Dendritic cell treated with granulocyte-macrophage colony-stimulating factor and Interleukin-4, amounts not matched to agents 40 ng/mL and 50 ng/mL, for 4 days (primary cell): ENCODE data around the gene PYURF.
"Not testable (repeated sequence)": the region's sequence is repeated elsewhere in the genome, so short reads cannot be mapped to it uniquely, and the experiment has no call there.

ENCODE experiments used
- H3K27ac Mint-ChIP-seq: one replicate; pipeline ENCODE4 v1.8.0; 2022; ENCODE audit warnings: mild to moderate bottlenecking, mixed read lengths
- H3K27me3 Mint-ChIP-seq: one replicate; pipeline ENCODE4 v1.8.0; 2022; ENCODE audit warnings: mild to moderate bottlenecking, mixed read lengths
- H3K36me3 Mint-ChIP-seq: one replicate; pipeline ENCODE4 v1.8.0; 2022; ENCODE audit warnings: low read depth, mixed read lengths
- H3K4me1 Mint-ChIP-seq: one replicate; pipeline ENCODE4 v1.8.0; 2022; ENCODE audit warnings: low read depth, mixed read lengths
- H3K4me3 Mint-ChIP-seq: one replicate; pipeline ENCODE4 v1.8.0; 2022; ENCODE audit warnings: mild to moderate bottlenecking, moderate library complexity, mixed read lengths
- H3K9me3 Mint-ChIP-seq: one replicate; pipeline ENCODE4 v1.8.0; 2022; ENCODE audit warnings: mixed read lengths
- intact Hi-C: fragments of 100-400 bp; cut with micrococcal nuclease; formaldehyde crosslinking; loops from one replicate; pipeline ENCODE4 v1.15.0; 2022

Gene PYURF

GRCh38 chr4:88523325-88524129 lies at the start of gene PYURF:
TSS of gene PYURF (minus strand) at chr4:88523776. CDS start at chr4:88523700, 76 bp downstream.
- H3K4me1 Mint-ChIP-seq = peaks cover 8% of the 10 kb centered on the region
- peak within 1 kb of the TSS; percentile 99 for H3K4me3 Mint-ChIP-seq
- intact Hi-C loops = loop anchor here (2.0 kb wide), 1 partner anchor 145 kb away; the partner anchor contains the start of gene HERC6
- H3K9me3 Mint-ChIP-seq = no peaks in the 10 kb centered on the region
- H3K27me3 Mint-ChIP-seq = peaks cover 1% of the 10 kb centered on the region
- H3K27ac Mint-ChIP-seq = peak within 1 kb of the TSS; percentile 95
- peaks cover 25% of the 10 kb centered on the region for H3K36me3 Mint-ChIP-seq

GRCh38 chr4:88570001-88570400 lies 46.4 kb upstream of the PYURF start:
- H3K27me3 Mint-ChIP-seq = no peaks in the 10 kb centered on the region
- no peak overlapping the region for H3K4me3 Mint-ChIP-seq
- H3K36me3 Mint-ChIP-seq = no peaks in the 10 kb centered on the region
- peaks cover 6% of the 10 kb centered on the region for H3K4me1 Mint-ChIP-seq
- no peak overlapping the region for H3K27ac Mint-ChIP-seq
- intact Hi-C loops = no loop called here
- H3K9me3 Mint-ChIP-seq = no peaks in the 10 kb centered on the region

GRCh38 chr4:88567591-88567990 lies 44.0 kb upstream of the PYURF start:
- Mint-ChIP-seq H3K9me3 (no peaks in the 10 kb centered on the region), H3K4me3 (no peak overlapping the region), H3K36me3 (no peaks in the 10 kb centered on the region), H3K4me1 (peaks cover 12% of the 10 kb centered on the region), H3K27me3 (no peaks in the 10 kb centered on the region), H3K27ac (no peak overlapping the region)
- intact Hi-C loops = no loop called here

GRCh38 chr4:88549815-88550214 lies 26.2 kb upstream of the PYURF start:
- peaks cover 12% of the 10 kb centered on the region for H3K9me3 Mint-ChIP-seq
- no peak overlapping the region for H3K27ac Mint-ChIP-seq
- no peak overlapping the region for H3K4me3 Mint-ChIP-seq
- intact Hi-C loops = loop anchor here (5.0 kb wide), 1 partner anchor 92 kb away; no protein-coding TSS in a partner anchor
- no peaks in the 10 kb centered on the region for H3K4me1 Mint-ChIP-seq
- no peaks in the 10 kb centered on the region for H3K27me3 Mint-ChIP-seq
- H3K36me3 Mint-ChIP-seq = no peaks in the 10 kb centered on the region

GRCh38 chr4:88539322-88540068 lies 15.9 kb upstream of the PYURF start:
- intact Hi-C loops = loop anchor here (5.0 kb wide), 1 partner anchor 118 kb away; no protein-coding TSS in a partner anchor
- not testable (repeated sequence) for H3K9me3 Mint-ChIP-seq, H3K4me1 Mint-ChIP-seq, H3K36me3 Mint-ChIP-seq, H3K27ac Mint-ChIP-seq, H3K4me3 Mint-ChIP-seq, H3K27me3 Mint-ChIP-seq

GRCh38 chr4:88537709-88538108 lies 14.1 kb upstream of the PYURF start:
- Mint-ChIP-seq H3K36me3 (no peaks in the 10 kb centered on the region), H3K27ac (no peak overlapping the region), H3K27me3 (peaks cover 2% of the 10 kb centered on the region), H3K4me1 (peaks cover 8% of the 10 kb centered on the region), H3K9me3 (no peaks in the 10 kb centered on the region), H3K4me3 (no peak overlapping the region)
- intact Hi-C loops = loop anchor here (5.0 kb wide), 1 partner anchor 120 kb away; no protein-coding TSS in a partner anchor

- H3K36me3 Mint-ChIP-seq = no peaks in the 10 kb centered on the region
- intact Hi-C loops = loop anchor here (5.0 kb wide), 1 partner anchor 122 kb away; no protein-coding TSS in a partner anchor
- peaks cover 2% of the 10 kb centered on the region for H3K27me3 Mint-ChIP-seq
- no peaks in the 10 kb centered on the region for H3K9me3 Mint-ChIP-seq
- no peak overlapping the region for H3K4me3 Mint-ChIP-seq
- peaks cover 8% of the 10 kb centered on the region for H3K4me1 Mint-ChIP-seq
- H3K27ac Mint-ChIP-seq = no peak overlapping the region
Observed at GRCh38 chr4:88535090-88535755, 11.6 kb upstream of the PYURF start.

- Mint-ChIP-seq H3K4me3 (no peak overlapping the region), H3K36me3 (no peaks in the 10 kb centered on the region), H3K27me3 (no peaks in the 10 kb centered on the region), H3K4me1 (peaks cover 3% of the 10 kb centered on the region), H3K27ac (no peak overlapping the region), H3K9me3 (no peaks in the 10 kb centered on the region)
- intact Hi-C loops = loop anchor here (5.0 kb wide), 2 partner anchors 53 to 483 kb away; no protein-coding TSS in a partner anchor
Observed at GRCh38 chr4:88533937-88534750, 10.6 kb upstream of the PYURF start.

- no peak overlapping the region for H3K4me3 Mint-ChIP-seq
- intact Hi-C loops = loop anchor here (5.0 kb wide), 2 partner anchors 54 to 484 kb away; no protein-coding TSS in a partner anchor
- no peaks in the 10 kb centered on the region for H3K9me3 Mint-ChIP-seq
- no peak overlapping the region for H3K27ac Mint-ChIP-seq
- no peaks in the 10 kb centered on the region for H3K27me3 Mint-ChIP-seq
- H3K4me1 Mint-ChIP-seq = no peaks in the 10 kb centered on the region
- no peaks in the 10 kb centered on the region for H3K36me3 Mint-ChIP-seq
Observed at GRCh38 chr4:88533088-88533790, 9.7 kb upstream of the PYURF start.

- H3K27ac Mint-ChIP-seq = no peak overlapping the region
- H3K4me3 Mint-ChIP-seq = no peak overlapping the region
- H3K4me1 Mint-ChIP-seq = no peaks in the 10 kb centered on the region
- peaks cover 1% of the 10 kb centered on the region for H3K27me3 Mint-ChIP-seq
- no peaks in the 10 kb centered on the region for H3K9me3 Mint-ChIP-seq
- H3K36me3 Mint-ChIP-seq = no peaks in the 10 kb centered on the region
- intact Hi-C loops = loop anchor here (5.0 kb wide), 2 partner anchors 56 to 486 kb away; no protein-coding TSS in a partner anchor
Observed at GRCh38 chr4:88531549-88531948, 8.0 kb upstream of the PYURF start.

GRCh38 chr4:88528861-88529260 lies 5.3 kb upstream of the PYURF start:
- Mint-ChIP-seq H3K36me3 (no peaks in the 10 kb centered on the region), H3K27me3 (peaks cover 1% of the 10 kb centered on the region), H3K4me3 (no peak overlapping the region), H3K4me1 (no peaks in the 10 kb centered on the region), H3K9me3 (no peaks in the 10 kb centered on the region), H3K27ac (no peak overlapping the region)
- intact Hi-C loops = loop anchor here (5.0 kb wide), 1 partner anchor 288 kb away; no protein-coding TSS in a partner anchor

GRCh38 chr4:88527787-88528186 lies 4.2 kb upstream of the PYURF start:
- Mint-ChIP-seq H3K27me3 (peaks cover 1% of the 10 kb centered on the region), H3K9me3 (no peaks in the 10 kb centered on the region), H3K4me3 (no peak overlapping the region), H3K27ac (no peak overlapping the region), H3K4me1 (no peaks in the 10 kb centered on the region), H3K36me3 (peaks cover 10% of the 10 kb centered on the region)
- intact Hi-C loops = loop anchor here (5.0 kb wide), 1 partner anchor 290 kb away; no protein-coding TSS in a partner anchor
